Peyer's patch (tissue), 4 donors: Measurements from ENCODE around the gene HS3ST5.

ENCODE experiments used
- POLR2A ChIP-seq, 2 donors: fragments of 450-650 bp; IDR thresholded peaks; one replicate each; pipeline ENCODE4 v1.5.1; 2017; ENCODE audit warnings: antibody characterized with exemption in 2 of 2, mild to moderate bottlenecking in 2 of 2, moderate library complexity in 2 of 2
- TF ChIP-seq, protein P1 (sequence below), 6 experiments: fragments of 450-650 bp in 4 of 6; fragments of 200-600 bp in 2 of 6; sonication (generic) in 1 of 6; IDR thresholded peaks; one replicate each; pipeline ENCODE4 v1.5.1; 2017 to 2019; ENCODE audit warnings: antibody characterized with exemption in 6 of 6, mild to moderate bottlenecking in 3 of 6, moderate library complexity in 1 of 6

DNA sequence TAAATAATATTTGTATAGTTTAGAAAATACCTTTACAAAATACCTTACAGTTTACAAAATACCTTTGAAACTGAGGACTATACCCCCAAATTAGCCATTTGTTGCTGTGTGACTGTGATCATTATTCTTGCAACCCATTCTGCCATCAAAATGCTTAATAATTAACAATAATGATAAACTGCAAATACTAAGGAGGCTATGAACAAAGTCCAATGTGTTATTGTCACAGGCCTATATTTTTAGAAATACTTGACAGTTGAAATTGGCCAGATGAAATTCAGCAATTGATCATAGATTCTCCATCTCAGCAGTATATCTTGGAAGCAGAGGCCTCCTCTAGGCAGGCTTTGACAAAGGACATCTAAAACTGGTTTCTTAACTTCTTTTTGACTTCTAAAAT is 178.6 kb downstream of the HS3ST5 start:
- TF ChIP-seq, protein P1, sequence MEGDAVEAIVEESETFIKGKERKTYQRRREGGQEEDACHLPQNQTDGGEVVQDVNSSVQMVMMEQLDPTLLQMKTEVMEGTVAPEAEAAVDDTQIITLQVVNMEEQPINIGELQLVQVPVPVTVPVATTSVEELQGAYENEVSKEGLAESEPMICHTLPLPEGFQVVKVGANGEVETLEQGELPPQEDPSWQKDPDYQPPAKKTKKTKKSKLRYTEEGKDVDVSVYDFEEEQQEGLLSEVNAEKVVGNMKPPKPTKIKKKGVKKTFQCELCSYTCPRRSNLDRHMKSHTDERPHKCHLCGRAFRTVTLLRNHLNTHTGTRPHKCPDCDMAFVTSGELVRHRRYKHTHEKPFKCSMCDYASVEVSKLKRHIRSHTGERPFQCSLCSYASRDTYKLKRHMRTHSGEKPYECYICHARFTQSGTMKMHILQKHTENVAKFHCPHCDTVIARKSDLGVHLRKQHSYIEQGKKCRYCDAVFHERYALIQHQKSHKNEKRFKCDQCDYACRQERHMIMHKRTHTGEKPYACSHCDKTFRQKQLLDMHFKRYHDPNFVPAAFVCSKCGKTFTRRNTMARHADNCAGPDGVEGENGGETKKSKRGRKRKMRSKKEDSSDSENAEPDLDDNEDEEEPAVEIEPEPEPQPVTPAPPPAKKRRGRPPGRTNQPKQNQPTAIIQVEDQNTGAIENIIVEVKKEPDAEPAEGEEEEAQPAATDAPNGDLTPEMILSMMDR (IDR thresholded peaks at IDR 0.05) = no peak
- no peak for TF ChIP-seq POLR2A (IDR thresholded peaks at IDR 0.05)
